WI38 (cell line): Measurements from ENCODE around the gene TOM1L2.

Experiments used
- H3K4me3 ChIP-seq: 2 replicates; pipeline ENCODE4 v1.5.1; 2011; ENCODE audit warnings: low read depth, mild to moderate bottlenecking, control low read depth, low read length
- TF ChIP-seq, protein P1 (sequence below): IDR thresholded peaks from 2 replicates; pipeline ENCODE4 v1.5.1; 2012; ENCODE audit warnings: low read depth, mild to moderate bottlenecking, control low read depth, low read length

Gene TOM1L2

GRCh38 chr17:17883801-17884200, 88.4 kb downstream of the TOM1L2 start:
- TF ChIP-seq, protein P1, sequence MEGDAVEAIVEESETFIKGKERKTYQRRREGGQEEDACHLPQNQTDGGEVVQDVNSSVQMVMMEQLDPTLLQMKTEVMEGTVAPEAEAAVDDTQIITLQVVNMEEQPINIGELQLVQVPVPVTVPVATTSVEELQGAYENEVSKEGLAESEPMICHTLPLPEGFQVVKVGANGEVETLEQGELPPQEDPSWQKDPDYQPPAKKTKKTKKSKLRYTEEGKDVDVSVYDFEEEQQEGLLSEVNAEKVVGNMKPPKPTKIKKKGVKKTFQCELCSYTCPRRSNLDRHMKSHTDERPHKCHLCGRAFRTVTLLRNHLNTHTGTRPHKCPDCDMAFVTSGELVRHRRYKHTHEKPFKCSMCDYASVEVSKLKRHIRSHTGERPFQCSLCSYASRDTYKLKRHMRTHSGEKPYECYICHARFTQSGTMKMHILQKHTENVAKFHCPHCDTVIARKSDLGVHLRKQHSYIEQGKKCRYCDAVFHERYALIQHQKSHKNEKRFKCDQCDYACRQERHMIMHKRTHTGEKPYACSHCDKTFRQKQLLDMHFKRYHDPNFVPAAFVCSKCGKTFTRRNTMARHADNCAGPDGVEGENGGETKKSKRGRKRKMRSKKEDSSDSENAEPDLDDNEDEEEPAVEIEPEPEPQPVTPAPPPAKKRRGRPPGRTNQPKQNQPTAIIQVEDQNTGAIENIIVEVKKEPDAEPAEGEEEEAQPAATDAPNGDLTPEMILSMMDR: no peak
- H3K4me3 ChIP-seq: no peak overlapping the region

DNA sequence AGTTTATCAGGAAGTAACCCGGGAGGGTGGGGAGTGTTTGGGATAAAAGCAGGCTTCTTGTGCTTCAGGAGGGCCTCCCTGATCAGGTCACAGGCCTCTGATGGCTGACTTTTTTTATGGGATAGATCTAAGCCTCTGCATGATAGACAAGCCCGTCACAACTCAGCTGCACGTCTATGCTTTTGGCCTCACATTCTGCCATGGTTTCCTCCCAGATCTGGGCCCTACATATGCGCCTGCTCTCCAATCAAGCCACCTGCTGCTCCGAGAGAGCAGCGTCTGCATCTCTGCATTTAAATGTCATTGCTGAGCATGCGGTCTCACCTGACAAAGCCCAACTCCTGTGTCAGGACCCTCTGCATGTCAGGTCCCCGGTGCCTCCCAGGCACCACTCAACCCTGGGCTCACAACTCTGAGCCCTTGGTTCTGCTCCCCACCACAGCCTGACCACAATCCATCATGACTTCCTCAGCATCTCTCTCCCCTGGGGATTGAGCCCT, 90.1 kb downstream of the TOM1L2 start:
- TF ChIP-seq, protein P1: no peak
- no peak overlapping the region for H3K4me3 ChIP-seq

GRCh38 chr17:17880577-17881196, 91.5 kb downstream of the TOM1L2 start:
- H3K4me3 ChIP-seq: no peak overlapping the region
- TF ChIP-seq, protein P1: no peak

DNA sequence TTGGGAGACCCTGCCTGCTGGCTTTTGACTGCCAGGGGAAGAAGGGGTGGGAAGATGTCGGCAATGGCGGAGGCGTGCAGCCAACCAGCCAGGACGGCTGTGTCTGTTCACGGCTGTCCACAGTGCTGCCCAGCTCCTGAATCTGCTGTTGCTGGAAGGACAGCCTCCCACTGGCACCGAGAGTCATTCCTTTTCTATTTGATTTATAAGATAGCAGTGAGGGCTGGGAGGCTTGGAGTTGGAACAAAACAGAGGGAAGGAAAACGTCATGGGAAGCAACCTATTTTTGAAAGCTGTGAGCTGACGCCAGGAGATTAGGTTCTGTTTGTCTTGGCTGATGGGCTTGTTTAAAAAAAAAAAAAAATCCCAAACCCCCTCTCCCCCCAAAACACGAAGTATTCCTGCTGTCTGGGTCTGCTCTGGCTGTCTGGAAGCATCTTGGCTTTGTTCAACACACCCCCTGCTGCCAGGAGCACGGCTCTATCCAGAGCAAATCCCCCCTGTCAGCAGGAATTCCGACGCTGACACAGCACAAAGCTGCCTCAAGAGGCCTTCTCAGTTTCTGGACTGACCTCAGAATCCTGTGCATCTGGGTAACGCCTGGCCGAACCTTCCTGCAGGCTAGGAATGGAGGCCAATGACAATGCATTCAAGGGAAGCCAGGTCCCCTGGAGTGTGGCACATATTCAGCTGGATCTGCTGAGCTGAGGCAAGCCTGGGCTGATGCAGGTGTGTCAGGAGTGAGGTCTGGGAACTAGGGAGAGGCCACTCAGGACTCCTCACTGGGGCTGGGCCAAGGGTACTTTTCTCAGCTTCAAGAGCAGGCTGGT, 94.5 kb downstream of the TOM1L2 start:
- TF ChIP-seq, protein P1: no peak
- H3K4me3 ChIP-seq: no peak overlapping the region

- no peak overlapping the region for H3K4me3 ChIP-seq
- TF ChIP-seq, protein P1: no peak
Measured at GRCh38 chr17:17876959-17877528, 95.2 kb downstream of the TOM1L2 start.

DNA sequence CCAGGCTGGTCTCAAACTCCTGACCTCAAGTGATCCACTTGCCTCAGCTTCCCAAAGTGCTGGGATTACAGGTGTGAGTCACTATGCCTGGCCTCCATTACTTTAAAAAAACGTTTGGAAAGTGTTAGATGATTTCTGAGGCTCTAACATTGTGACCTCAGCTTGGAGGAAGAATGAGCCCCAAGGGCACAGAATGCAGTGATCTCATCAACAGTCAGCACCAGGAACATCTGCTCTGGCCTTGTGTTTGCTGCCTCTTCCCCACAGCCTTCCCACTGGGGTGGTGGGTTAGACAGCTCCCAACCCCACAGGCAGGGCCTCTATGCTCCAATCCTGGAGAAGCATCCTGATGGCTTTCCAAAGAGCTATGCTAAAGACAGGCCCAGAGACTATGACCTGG, 97.7 kb downstream of the TOM1L2 start:
- TF ChIP-seq, protein P1: no peak

GRCh38 chr17:17873450-17873991, 98.7 kb downstream of the TOM1L2 start:
- TF ChIP-seq, protein P1: no peak

More for the DNA sequence above, 97.7 kb downstream of the TOM1L2 start:
- no peak overlapping the region for H3K4me3 ChIP-seq

More at GRCh38 chr17:17873450-17873991, 98.7 kb downstream of the TOM1L2 start:
- H3K4me3 ChIP-seq: no peak overlapping the region
